Adrenal gland (tissue), 5 donors: ENCODE data around the gene NYNRIN.

Source experiments
- CTCF ChIP-seq, 6 experiments: fragments of 450-650 bp in 4 of 6; fragments of 200-600 bp in 2 of 6; sonication (generic) in 1 of 6; IDR thresholded peaks; 1 replicate in 5 of 6; 2 replicates in 1 of 6; pipeline versions ENCODE4 v1.5.1 to v1.8.0; 2016 to 2021; ENCODE audit warnings: antibody characterized with exemption in 6 of 6, mild to moderate bottlenecking in 2 of 6, moderate library complexity in 1 of 6
- POLR2A ChIP-seq, 2 donors: fragments of 450-650 bp; IDR thresholded peaks; one replicate each; pipeline ENCODE4 v1.6.1; 2017; ENCODE audit warnings: antibody characterized with exemption in 2 of 2, mild to moderate bottlenecking in 2 of 2, moderate library complexity in 1 of 2
- donor health status: DM: no; HTN: no; CAD: no.

GRCh38 chr14:24409956-24410355, 11.2 kb downstream of the NYNRIN start:
- TF ChIP-seq CTCF (IDR thresholded peaks at IDR 0.05) (no peak), POLR2A (IDR thresholded peaks at IDR 0.05) (no peak)
